ENCODE measurements around the gene PLD1.
"Not testable (repeated sequence)": the region's sequence is repeated elsewhere in the genome, so short reads cannot be mapped to it uniquely, and the experiment has no call there.

The PLD1 gene

DNA sequence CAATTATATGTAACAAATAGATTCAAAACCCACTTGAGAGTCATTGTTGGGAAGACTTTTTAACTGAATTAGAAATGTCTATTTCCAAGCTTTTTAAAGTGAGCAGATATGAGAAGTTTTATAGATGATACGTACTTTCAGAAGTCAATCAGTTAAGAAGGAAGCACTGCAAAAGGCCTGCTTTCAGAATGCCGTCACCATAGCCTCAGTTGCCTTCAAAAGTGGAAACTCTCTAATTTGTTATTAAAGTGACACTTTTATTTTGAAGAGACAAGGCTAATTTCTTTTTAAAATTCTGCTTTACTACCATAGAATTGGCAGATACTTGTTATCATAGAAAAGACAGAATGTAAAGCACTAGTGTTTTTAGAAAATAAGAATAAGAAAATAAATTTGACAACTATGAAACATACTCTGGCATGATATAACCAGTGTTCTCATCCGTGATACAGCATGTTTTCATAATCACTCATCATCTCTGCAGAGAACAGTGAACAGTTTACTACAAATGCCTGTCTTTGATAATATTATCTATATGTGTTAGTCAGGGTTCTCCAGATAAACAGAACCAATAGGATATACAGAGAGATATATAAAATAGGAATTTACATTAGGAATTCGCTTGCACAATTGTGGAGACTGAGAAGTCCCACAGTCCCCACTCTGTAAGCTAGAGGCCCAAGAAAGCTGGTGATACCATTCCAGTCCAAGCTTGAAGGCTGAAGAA is 7.0 kb upstream of the PLD1 start:
- DNase-seq (ENCODE audit: extremely low read depth, insufficient read length): no peak
- TF ChIP-seq CTCF (IDR thresholded peaks at IDR 0.05; ENCODE audit: insufficient read depth, low read length, poor library complexity, severe bottlenecking): no peak
- no peak overlapping the region for H3K4me3 ChIP-seq (replicated peaks; ENCODE audit: low read depth, low read length)

DNA sequence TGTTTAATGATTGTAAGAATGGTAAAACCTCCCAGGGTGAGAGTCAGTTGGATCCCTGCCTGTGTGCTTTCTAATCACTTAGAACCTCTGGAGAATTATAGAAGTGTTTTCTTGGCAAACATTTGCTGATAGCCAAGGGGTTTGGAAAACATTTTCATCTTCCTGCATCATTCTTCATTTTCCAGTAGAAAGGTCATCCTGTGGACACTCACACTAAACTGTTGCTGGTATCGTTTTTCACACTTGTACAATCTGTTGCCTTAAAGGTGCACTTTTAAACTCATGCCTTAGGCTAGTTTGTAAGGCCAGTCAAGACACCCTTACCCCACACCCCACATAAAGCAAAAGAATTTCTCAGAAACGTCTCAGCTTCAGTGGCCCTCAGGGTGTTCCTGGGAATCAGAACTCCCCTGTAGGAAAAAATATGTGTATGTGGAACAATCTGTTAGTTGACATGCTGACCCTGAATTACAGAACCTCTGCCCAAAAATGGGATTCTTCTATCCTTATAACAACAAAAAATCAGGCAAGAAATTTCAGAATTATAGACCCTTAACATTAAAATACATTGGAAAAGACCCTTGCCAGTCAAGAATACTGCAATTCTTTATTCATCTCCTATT is 5.8 kb upstream of the PLD1 start:
- no peak for TF ChIP-seq CTCF (IDR thresholded peaks at IDR 0.05; ENCODE audit: insufficient read depth, low read length, poor library complexity, severe bottlenecking)
- H3K36me3 ChIP-seq (ENCODE audit: control insufficient read depth, insufficient read depth, low read length): no peaks in the 10 kb centered on the region
- no peak for DNase-seq (ENCODE audit: extremely low read depth, insufficient read length)

More for the DNA sequence above, 7.0 kb upstream of the PLD1 start:
- no peaks in the 10 kb centered on the region for H3K27me3 ChIP-seq (replicated peaks; ENCODE audit: control insufficient read depth, insufficient read depth, low read length)
- no peaks in the 10 kb centered on the region for H3K36me3 ChIP-seq (ENCODE audit: control insufficient read depth, insufficient read depth, low read length)

GRCh38 chr3:171814662-171815061 is 4.4 kb upstream of the PLD1 start:
- not testable (repeated sequence) for H3K27me3 ChIP-seq (replicated peaks; ENCODE audit: control insufficient read depth, insufficient read depth, low read length); H3K36me3 ChIP-seq (ENCODE audit: control insufficient read depth, insufficient read depth, low read length); DNase-seq (ENCODE audit: extremely low read depth, insufficient read length); H3K4me3 ChIP-seq (replicated peaks; ENCODE audit: low read depth, low read length)

More for the DNA sequence above, 5.8 kb upstream of the PLD1 start:
- no peak overlapping the region for H3K4me3 ChIP-seq (replicated peaks; ENCODE audit: low read depth, low read length)
- H3K27me3 ChIP-seq (replicated peaks; ENCODE audit: control insufficient read depth, insufficient read depth, low read length): no peaks in the 10 kb centered on the region

DNA sequence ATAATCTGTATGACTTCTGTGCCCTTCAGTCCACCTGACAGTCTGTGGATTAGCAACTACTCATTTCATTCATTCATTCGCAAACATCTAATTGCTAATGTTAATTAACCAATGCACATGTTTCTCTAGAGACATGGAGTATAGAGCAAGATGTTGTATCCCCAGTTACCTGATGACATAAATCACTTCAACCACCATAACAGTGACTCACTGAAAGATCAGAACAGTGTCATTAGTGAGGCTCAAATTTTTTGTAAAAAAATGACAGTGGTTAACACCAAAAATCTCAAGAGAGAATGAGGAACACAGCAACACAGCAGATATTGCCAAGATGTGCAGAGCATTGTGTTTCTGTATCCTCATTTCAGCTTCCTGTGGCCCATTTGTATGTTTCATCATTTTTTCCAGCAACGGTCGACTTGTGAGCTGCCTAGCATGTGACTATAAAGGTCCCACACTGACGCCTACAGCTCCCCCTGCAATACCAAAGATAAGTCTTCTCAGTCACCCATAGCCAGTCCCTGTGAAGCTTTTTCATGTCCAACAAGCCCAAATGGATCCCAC is 3.7 kb upstream of the PLD1 start:
- no peak for DNase-seq (ENCODE audit: extremely low read depth, insufficient read length)
- Histone ChIP-seq H3K27me3 (replicated peaks; ENCODE audit: control insufficient read depth, insufficient read depth, low read length) (no peaks in the 10 kb centered on the region), H3K36me3 (ENCODE audit: control insufficient read depth, insufficient read depth, low read length) (no peaks in the 10 kb centered on the region), H3K4me3 (replicated peaks; ENCODE audit: low read depth, low read length) (no peak overlapping the region)
- TF ChIP-seq CTCF (IDR thresholded peaks at IDR 0.05; ENCODE audit: insufficient read depth, low read length, poor library complexity, severe bottlenecking): peak; percentile 19

DNA sequence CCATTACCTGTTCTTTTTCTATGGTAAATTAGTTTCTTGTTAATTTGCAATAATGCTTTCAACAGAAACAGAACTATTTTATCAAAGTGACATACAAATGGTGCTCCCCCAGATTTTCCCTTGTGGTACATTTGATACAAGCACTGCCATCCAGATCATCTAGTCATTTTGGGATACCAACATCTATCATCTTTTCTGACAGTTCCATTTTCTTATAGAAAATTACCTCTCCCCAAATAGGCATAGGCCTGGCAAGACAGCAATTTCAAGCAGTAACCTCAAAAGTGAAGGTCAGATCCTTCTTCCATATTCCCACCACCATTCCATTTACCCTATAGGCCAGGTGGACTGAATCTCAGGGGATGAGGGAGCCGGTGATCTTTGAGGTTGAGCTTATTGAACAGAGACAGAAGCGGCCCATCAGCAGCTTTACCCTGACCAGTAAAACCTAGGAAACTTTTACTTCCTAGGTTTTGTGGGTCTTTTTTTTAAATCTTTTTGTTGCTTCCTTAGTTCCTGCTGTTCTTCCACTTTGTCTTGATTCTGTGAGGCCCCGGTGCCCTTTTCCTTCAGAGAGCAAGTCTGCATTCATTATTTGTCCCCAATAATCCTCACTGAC is 3.1 kb upstream of the PLD1 start:
- no peak for DNase-seq (ENCODE audit: extremely low read depth, insufficient read length)
- Histone ChIP-seq H3K4me3 (replicated peaks; ENCODE audit: low read depth, low read length) (no peak overlapping the region), H3K36me3 (ENCODE audit: control insufficient read depth, insufficient read depth, low read length) (no peaks in the 10 kb centered on the region), H3K27me3 (replicated peaks; ENCODE audit: control insufficient read depth, insufficient read depth, low read length) (no peaks in the 10 kb centered on the region)
- no peak for TF ChIP-seq CTCF (IDR thresholded peaks at IDR 0.05; ENCODE audit: insufficient read depth, low read length, poor library complexity, severe bottlenecking)

DNA sequence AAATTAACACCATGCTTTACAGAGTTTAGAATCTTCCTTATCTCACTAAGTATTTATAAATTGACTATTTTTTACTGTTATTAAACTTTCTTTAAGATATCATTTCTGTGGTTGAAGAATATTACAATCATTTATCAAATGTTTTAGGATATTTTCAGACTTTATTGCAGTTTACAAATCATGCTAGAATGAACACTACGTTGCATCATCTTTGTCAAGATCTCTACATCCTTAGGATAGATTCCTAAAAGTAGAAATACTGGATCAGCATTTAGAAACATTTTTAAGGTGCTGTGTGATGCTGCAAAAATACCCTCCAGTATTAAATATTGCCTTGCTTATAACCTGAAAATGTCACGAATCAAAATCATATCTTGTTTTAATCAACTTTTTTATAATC is 2.5 kb upstream of the PLD1 start:
- no peaks in the 10 kb centered on the region for H3K36me3 ChIP-seq (ENCODE audit: control insufficient read depth, insufficient read depth, low read length)
- no peak for TF ChIP-seq CTCF (IDR thresholded peaks at IDR 0.05; ENCODE audit: insufficient read depth, low read length, poor library complexity, severe bottlenecking)
- no peaks in the 10 kb centered on the region for H3K27me3 ChIP-seq (replicated peaks; ENCODE audit: control insufficient read depth, insufficient read depth, low read length)
- H3K4me3 ChIP-seq (replicated peaks; ENCODE audit: low read depth, low read length): no peak overlapping the region
- DNase-seq (ENCODE audit: extremely low read depth, insufficient read length): no peak

Measured in GM06990 (cell line).